PC-3 (cell line): ENCODE measurements around the gene LRRC8B. TPM values are rescaled to one million over a fixed set of nuclear protein-coding genes. Genes with fewer than 3 reads are reported as not detected.
A peak's percentile ranks its signal among the peaks of the same experiment; 100 is the strongest.

Experiments used
- ATAC-seq: fragments of 200-7000 bp; cut with Tn5 transposase; 2 replicates; pipeline ENCODE4 v1.9.1; 2020; ENCODE audit warnings: mild to moderate bottlenecking, moderate library complexity
- BruUV-seq: library from RNA; stranded (reverse); fragments of 400-500 nt; replicated peaks from 2 replicates; lab custom pipeline; 2021; lab: Mats Ljungman, UMichigan
- CTCF ChIA-PET: fragments of 300-600 bp; sonication (Branson Sonifier 250); formaldehyde crosslinking; loops from one replicate; lab custom pipeline; 2022; ENCODE audit warnings: antibody characterized with exemption; lab: Charles Lee
- POLR2A ChIA-PET: fragments of 300-600 bp; sonication (Branson Sonifier 250); formaldehyde crosslinking; loops from one replicate; lab custom pipeline; 2022; ENCODE audit warnings: antibody characterized with exemption; ENCODE audit not compliant: unreplicated experiment; lab: Charles Lee
- DNase-seq: peaks from one replicate; pipeline ENCODE4 v3.0.0-alpha.2; 2015
- H2AFZ ChIP-seq: fragments of 300-600 bp; sonication (generic); 2 replicates; pipeline ENCODE4 v1.6.0; 2016; ENCODE audit warnings: antibody characterized with exemption, low read length
- H3F3A ChIP-seq: fragments of 300-600 bp; sonication (generic); one replicate; pipeline ENCODE4 v1.6.0; 2017; ENCODE audit warnings: antibody characterized with exemption, low read length, control low read depth, mild to moderate bottlenecking; ENCODE audit not compliant: unreplicated experiment
- H3K27ac ChIP-seq: fragments of 300-600 bp; sonication (generic); 2 replicates; pipeline ENCODE4 v1.5.1; 2016; ENCODE audit warnings: mild to moderate bottlenecking, low read length
- H3K27me3 ChIP-seq: fragments of 300-600 bp; sonication (generic); 2 replicates; pipeline ENCODE4 v1.6.1; 2016; ENCODE audit warnings: low read length, mixed read lengths
- H3K36me3 ChIP-seq: fragments of 300-600 bp; sonication (generic); 2 replicates; pipeline ENCODE4 v1.6.1; 2016; ENCODE audit warnings: low read depth, mixed run types, low read length, mixed read lengths
- H3K4me1 ChIP-seq: fragments of 300-600 bp; sonication (generic); 2 replicates; pipeline ENCODE4 v1.5.1; 2016; ENCODE audit warnings: low read length; ENCODE audit not compliant: insufficient read depth
- H3K4me2 ChIP-seq: fragments of 300-600 bp; sonication (generic); 2 replicates; pipeline ENCODE4 v1.6.0; 2016; ENCODE audit warnings: low read length
- H3K4me3 ChIP-seq: fragments of 300-600 bp; sonication (generic); 2 replicates; pipeline ENCODE4 v1.5.1; 2016; ENCODE audit warnings: mild to moderate bottlenecking, low read length, mixed read lengths
- H3K79me2 ChIP-seq: fragments of 300-600 bp; sonication (generic); 2 replicates; pipeline ENCODE4 v1.6.1; 2017; ENCODE audit warnings: low read length, mixed read lengths
- H3K9ac ChIP-seq: fragments of 300-600 bp; sonication (generic); 2 replicates; pipeline ENCODE4 v1.6.0; 2016; ENCODE audit warnings: mild to moderate bottlenecking, low read length
- H3K9me2 ChIP-seq: fragments of 300-600 bp; sonication (generic); replicated peaks from 2 replicates; pipeline ENCODE4 v1.6.1; 2016; ENCODE audit warnings: mixed run types, low read length, mixed read lengths
- H3K9me3 ChIP-seq: fragments of 300-600 bp; sonication (generic); 2 replicates; pipeline ENCODE4 v1.6.1; 2016; ENCODE audit warnings: low read length, mixed read lengths
- H4K20me1 ChIP-seq: fragments of 300-600 bp; sonication (generic); 2 replicates; pipeline ENCODE4 v1.6.1; 2016; ENCODE audit warnings: low read length, mixed read lengths
- EZH2 ChIP-seq: fragments of 300-600 bp; sonication (generic); IDR thresholded peaks from one replicate; pipeline ENCODE4 v1.6.1; 2017; ENCODE audit warnings: antibody characterized with exemption, mild to moderate bottlenecking, low read length; ENCODE audit not compliant: unreplicated experiment
- EZH2phosphoT487 ChIP-seq: fragments of 300-600 bp; sonication (generic); IDR thresholded peaks from 2 replicates; pipeline ENCODE4 v1.6.1; 2018; ENCODE audit warnings: mild to moderate bottlenecking, antibody characterized with exemption, low read length, borderline replicate concordance
- intact Hi-C: fragments of 100-400 bp; cut with micrococcal nuclease; formaldehyde crosslinking; loops from 2 replicates; pipeline ENCODE4 v1.9.0; 2023
- total RNA-seq: library from RNA; depleted of rRNA; stranded (reverse); fragments of >200 nt; gene quantifications from 2 replicates; pipeline ENCODE4 v1.2.3, GENCODE V29; 2014
- TF ChIP-seq, protein P1 (sequence below): fragments of 300-600 bp; sonication (generic); conservative IDR thresholded peaks from 2 replicates; pipeline ENCODE4 v1.5.1; 2017; ENCODE audit warnings: antibody characterized with exemption, low read depth, mild to moderate bottlenecking, low read length

The LRRC8B gene
- total RNA-seq, 1 experiment from 2014 or later = 8.4 TPM

DNA sequence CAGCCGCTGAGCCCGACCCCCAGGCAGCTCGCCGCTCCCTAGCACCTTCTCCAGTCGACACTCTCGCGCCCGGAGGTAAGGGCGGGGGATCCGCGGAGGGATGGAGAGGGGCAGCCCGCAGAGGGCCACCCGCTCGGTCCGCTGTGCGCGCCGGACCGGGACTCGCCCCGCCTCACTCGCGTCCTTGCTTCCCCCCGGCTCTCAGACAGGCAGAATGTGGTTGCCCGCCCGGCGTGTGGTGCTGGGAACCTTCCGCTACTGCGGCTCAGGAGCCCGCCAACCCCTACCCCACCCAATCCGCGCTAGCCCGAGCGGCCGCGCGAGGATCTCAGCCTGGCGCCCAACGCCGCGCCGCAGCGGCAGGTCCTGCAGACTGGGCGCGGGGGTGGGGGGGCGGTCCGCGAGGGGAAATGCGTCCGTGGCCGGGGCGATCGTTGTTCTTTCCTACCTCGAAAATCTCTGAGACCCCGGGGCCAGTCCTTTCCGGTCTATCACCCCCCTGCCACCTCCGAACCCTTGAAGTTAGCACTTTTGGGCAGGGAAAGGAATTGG is 108.7 kb downstream of the LRRC8B start:
- intact Hi-C loops = loop anchor here (1.0 kb wide), 1 partner anchor 130 kb away; no protein-coding TSS in a partner anchor

DNA sequence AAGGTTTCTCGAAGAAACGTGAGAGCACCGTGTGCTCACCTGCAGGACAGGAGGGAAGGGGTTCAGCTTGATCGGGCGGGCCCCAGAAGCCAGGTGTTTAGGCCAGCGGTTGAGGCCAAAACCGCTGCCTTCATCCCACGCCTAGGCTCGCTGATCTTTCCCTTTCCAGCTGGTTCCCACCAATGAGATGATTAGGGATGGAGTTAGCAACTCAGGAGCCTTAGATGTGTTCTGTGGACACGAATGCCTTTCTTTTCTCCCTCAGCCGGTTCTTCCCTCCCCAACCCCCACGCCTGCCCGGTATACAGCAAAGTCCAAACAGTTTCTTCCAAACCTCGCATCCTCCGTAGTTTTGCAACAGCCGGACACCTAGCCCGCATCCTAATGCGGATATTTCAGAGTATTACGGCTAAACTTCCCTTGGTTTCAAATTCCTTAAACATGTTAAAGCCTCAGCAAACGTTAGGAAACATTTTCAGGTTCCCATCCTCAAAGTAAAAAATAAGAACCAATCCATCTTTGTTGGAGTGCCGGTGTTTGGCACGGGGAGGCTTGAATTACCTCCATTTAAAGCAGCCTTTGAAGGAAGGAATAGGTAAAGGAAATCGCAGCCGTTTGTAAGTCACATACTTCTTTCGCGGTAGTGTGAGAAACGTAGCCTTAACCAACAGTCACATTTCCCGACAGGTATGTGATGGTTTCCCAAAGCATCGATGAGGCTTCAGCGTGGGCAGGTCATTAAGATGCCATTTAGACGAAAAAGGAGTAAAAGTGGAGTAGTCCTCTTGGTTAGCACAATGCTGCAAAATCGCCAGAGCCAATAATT is 109.4 kb downstream of the LRRC8B start:
- no peaks in the 10 kb centered on the region for H3K27me3 ChIP-seq

More for the DNA sequence above, 108.7 kb downstream of the LRRC8B start:
- Histone ChIP-seq H3K4me1 (peaks cover 32% of the 10 kb centered on the region), H3K9me3 (no peaks in the 10 kb centered on the region), H3K27me3 (no peaks in the 10 kb centered on the region), H3K9ac (peak overlapping the region; percentile 73), H3K9me2 (no peaks in the 10 kb centered on the region), H3K36me3 (no peaks in the 10 kb centered on the region), H2AFZ (peak overlapping the region; percentile 96), H3K4me2 (peak overlapping the region; percentile 84), H3K4me3 (peak overlapping the region; percentile 77), H3K27ac (no peak overlapping the region), H3F3A (peaks cover 7% of the 10 kb centered on the region), H4K20me1 (no peaks in the 10 kb centered on the region), H3K79me2 (peaks cover 33% of the 10 kb centered on the region)
- ChIA-PET POLR2A (no interaction called here), CTCF (interaction anchor here (0.6 to 1.1 kb wide), 3 partner anchors 11 to 130 kb away, joined by 3 to 12 read pairs (median 3); no protein-coding TSS in a partner anchor)
- no peak for TF ChIP-seq EZH2
- TF ChIP-seq, protein P1, sequence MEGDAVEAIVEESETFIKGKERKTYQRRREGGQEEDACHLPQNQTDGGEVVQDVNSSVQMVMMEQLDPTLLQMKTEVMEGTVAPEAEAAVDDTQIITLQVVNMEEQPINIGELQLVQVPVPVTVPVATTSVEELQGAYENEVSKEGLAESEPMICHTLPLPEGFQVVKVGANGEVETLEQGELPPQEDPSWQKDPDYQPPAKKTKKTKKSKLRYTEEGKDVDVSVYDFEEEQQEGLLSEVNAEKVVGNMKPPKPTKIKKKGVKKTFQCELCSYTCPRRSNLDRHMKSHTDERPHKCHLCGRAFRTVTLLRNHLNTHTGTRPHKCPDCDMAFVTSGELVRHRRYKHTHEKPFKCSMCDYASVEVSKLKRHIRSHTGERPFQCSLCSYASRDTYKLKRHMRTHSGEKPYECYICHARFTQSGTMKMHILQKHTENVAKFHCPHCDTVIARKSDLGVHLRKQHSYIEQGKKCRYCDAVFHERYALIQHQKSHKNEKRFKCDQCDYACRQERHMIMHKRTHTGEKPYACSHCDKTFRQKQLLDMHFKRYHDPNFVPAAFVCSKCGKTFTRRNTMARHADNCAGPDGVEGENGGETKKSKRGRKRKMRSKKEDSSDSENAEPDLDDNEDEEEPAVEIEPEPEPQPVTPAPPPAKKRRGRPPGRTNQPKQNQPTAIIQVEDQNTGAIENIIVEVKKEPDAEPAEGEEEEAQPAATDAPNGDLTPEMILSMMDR = no peak
- no peak for TF ChIP-seq EZH2phosphoT487
- no TSS peak for BruUV-seq
- DNase-seq (peak; percentile 53), ATAC-seq (peak; percentile 65)

More for the DNA sequence above, 109.4 kb downstream of the LRRC8B start:
- DNase-seq = peak; percentile 22
- Histone ChIP-seq H3K9me2 (no peaks in the 10 kb centered on the region), H4K20me1 (no peaks in the 10 kb centered on the region), H2AFZ (peak overlapping the region; percentile 96), H3K4me3 (peak overlapping the region; percentile 77), H3F3A (peaks cover 7% of the 10 kb centered on the region), H3K9me3 (no peaks in the 10 kb centered on the region), H3K4me1 (peaks cover 32% of the 10 kb centered on the region), H3K79me2 (peaks cover 34% of the 10 kb centered on the region), H3K27ac (no peak overlapping the region), H3K36me3 (no peaks in the 10 kb centered on the region), H3K4me2 (peak overlapping the region; percentile 84), H3K9ac (peak overlapping the region; percentile 73)
- ChIA-PET CTCF (interaction anchor here (0.6 to 0.7 kb wide), 2 partner anchors 35 to 130 kb away, joined by 3 to 5 read pairs; no protein-coding TSS in a partner anchor), POLR2A (no interaction called here)
- intact Hi-C loops = loop anchor here (1.0 kb wide), 1 partner anchor 129 kb away; no protein-coding TSS in a partner anchor
- ATAC-seq = peak; percentile 10
- TF ChIP-seq, protein P1 = no peak
- TF ChIP-seq EZH2phosphoT487 = no peak
- TF ChIP-seq EZH2 = no peak
- BruUV-seq = TSS peak; percentile 50
